SK-N-SH treated with all-trans-retinoic acid at 6 μM for 48 hours (cell line): ENCODE measurements around the gene TGM3.

Experiments used
- ATAC-seq: fragments of 200-7000 bp; cut with Tn5 transposase; 3 replicates; pipeline ENCODE4 v1.9.1; 2020; ENCODE audit warnings: mild to moderate bottlenecking, moderate library complexity
- ARNTL ChIP-seq: fragments of 450-650 bp; formaldehyde crosslinking; IDR thresholded peaks from 2 replicates; pipeline ENCODE4 v1.5.0; 2020; ENCODE audit warnings: low read depth, mild to moderate bottlenecking, moderate library complexity, borderline replicate concordance
- BACH2 ChIP-seq: fragments of 250-450 bp; sonication (Bioruptor Pico); IDR thresholded peaks from 2 replicates; pipeline ENCODE4 v1.9.0; 2021; ENCODE audit warnings: mild to moderate bottlenecking, borderline replicate concordance
- CSDC2 ChIP-seq: fragments of 250-450 bp; sonication (Bioruptor Pico); IDR thresholded peaks from 2 replicates; pipeline ENCODE4 v1.5.0; 2020; ENCODE audit warnings: mild to moderate bottlenecking, moderate library complexity
- PPARA ChIP-seq: fragments of 250-450 bp; sonication (Bioruptor Pico); IDR thresholded peaks from 2 replicates; pipeline ENCODE4 v1.5.0; 2020; ENCODE audit warnings: mild to moderate bottlenecking, borderline replicate concordance
- RARB ChIP-seq: fragments of 250-450 bp; sonication (Bioruptor Pico); IDR thresholded peaks from 2 replicates; pipeline ENCODE4 v1.8.0; 2021; ENCODE audit warnings: mild to moderate bottlenecking, moderate library complexity
- TCF4 ChIP-seq: fragments of 250-450 bp; sonication (Bioruptor Pico); IDR thresholded peaks from 2 replicates; pipeline ENCODE4 v1.8.0; 2021; ENCODE audit warnings: mild to moderate bottlenecking, moderate library complexity, borderline replicate concordance
- TOX ChIP-seq: fragments of 250-450 bp; sonication (Bioruptor Pico); IDR thresholded peaks from 2 replicates; pipeline ENCODE4 v1.8.0; 2021; ENCODE audit warnings: mild to moderate bottlenecking, moderate library complexity, borderline replicate concordance
- ZC3H10 ChIP-seq: fragments of 250-450 bp; sonication (Bioruptor Pico); IDR thresholded peaks from 2 replicates; pipeline ENCODE4 v1.5.1; 2021; ENCODE audit warnings: mild to moderate bottlenecking, moderate library complexity
- ZFP3 ChIP-seq: fragments of 250-450 bp; sonication (Bioruptor Pico); IDR thresholded peaks from 2 replicates; pipeline ENCODE4 v1.5.0; 2020; ENCODE audit warnings: mild to moderate bottlenecking, moderate library complexity
- ZFP30 ChIP-seq: fragments of 450-650 bp; formaldehyde crosslinking; IDR thresholded peaks from 2 replicates; pipeline ENCODE4 v1.5.0; 2022; ENCODE audit warnings: mild to moderate bottlenecking, moderate library complexity
- ZNF565 ChIP-seq: fragments of 450-650 bp; formaldehyde crosslinking; conservative IDR thresholded peaks from 2 replicates; pipeline ENCODE4 v1.5.0; 2020; ENCODE audit warnings: low read depth, mild to moderate bottlenecking, moderate library complexity
- ZNF8 ChIP-seq: fragments of 450-650 bp; formaldehyde crosslinking; IDR thresholded peaks from 2 replicates; pipeline ENCODE4 v1.5.0; 2020; ENCODE audit warnings: mild to moderate bottlenecking, moderate library complexity
- TF ChIP-seq, protein P1 (sequence below): fragments of 250-450 bp; sonication (Bioruptor Pico); IDR thresholded peaks from 2 replicates; pipeline ENCODE4 v1.8.0; 2020; ENCODE audit warnings: mild to moderate bottlenecking, moderate library complexity, borderline replicate concordance
- TF ChIP-seq, protein P2 (sequence below): fragments of 250-450 bp; sonication (Bioruptor Pico); IDR thresholded peaks from 2 replicates; pipeline ENCODE4 v1.5.1; 2020; ENCODE audit warnings: low read depth, mild to moderate bottlenecking, moderate library complexity
- TF ChIP-seq, protein P3 (sequence below): fragments of 250-450 bp; sonication (Bioruptor Pico); IDR thresholded peaks from 2 replicates; pipeline ENCODE4 v1.5.1; 2021; ENCODE audit warnings: mild to moderate bottlenecking, moderate library complexity
- TF ChIP-seq, protein P4 (sequence below): fragments of 250-450 bp; sonication (Bioruptor Pico); IDR thresholded peaks from 2 replicates; pipeline ENCODE4 v1.8.0; 2021; ENCODE audit warnings: low read depth, mild to moderate bottlenecking, moderate library complexity, borderline replicate concordance
- TF ChIP-seq, protein P5 (sequence below): fragments of 250-450 bp; sonication (Bioruptor Pico); IDR thresholded peaks from 2 replicates; pipeline ENCODE4 v1.5.0; 2020; ENCODE audit warnings: mild to moderate bottlenecking, moderate library complexity

TGM3 gene

DNA sequence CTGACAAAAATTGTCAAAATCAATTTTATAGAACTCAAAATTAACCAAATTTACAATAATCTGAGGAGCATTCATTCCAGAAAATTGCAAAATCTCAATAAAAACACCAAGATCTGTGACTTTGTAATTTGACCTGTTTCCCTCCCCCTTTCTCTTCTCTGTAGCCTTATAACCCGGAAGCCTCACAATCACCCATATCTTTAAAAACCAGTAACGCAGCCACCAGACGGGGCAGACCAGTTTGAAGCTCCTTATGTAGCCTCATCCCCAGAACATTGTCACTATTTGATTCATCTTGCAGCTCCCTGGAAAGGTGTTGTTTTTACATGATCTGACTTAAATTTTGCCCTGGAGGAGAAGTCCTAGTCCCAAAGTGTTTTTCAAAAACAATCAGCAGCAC is 57.4 kb downstream of the TGM3 start:
- TF ChIP-seq ZFP30 (no peak), ZC3H10 (CRISPR knock-in tag) (no peak), TOX (CRISPR knock-in tag) (no peak), BACH2 (no peak), RARB (no peak), TCF4 (CRISPR knock-in tag) (no peak), CSDC2 (CRISPR knock-in tag) (no peak)
- TF ChIP-seq, protein P1, sequence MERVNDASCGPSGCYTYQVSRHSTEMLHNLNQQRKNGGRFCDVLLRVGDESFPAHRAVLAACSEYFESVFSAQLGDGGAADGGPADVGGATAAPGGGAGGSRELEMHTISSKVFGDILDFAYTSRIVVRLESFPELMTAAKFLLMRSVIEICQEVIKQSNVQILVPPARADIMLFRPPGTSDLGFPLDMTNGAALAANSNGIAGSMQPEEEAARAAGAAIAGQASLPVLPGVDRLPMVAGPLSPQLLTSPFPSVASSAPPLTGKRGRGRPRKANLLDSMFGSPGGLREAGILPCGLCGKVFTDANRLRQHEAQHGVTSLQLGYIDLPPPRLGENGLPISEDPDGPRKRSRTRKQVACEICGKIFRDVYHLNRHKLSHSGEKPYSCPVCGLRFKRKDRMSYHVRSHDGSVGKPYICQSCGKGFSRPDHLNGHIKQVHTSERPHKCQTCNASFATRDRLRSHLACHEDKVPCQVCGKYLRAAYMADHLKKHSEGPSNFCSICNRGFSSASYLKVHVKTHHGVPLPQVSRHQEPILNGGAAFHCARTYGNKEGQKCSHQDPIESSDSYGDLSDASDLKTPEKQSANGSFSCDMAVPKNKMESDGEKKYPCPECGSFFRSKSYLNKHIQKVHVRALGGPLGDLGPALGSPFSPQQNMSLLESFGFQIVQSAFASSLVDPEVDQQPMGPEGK: no peak
- TF ChIP-seq, protein P2, sequence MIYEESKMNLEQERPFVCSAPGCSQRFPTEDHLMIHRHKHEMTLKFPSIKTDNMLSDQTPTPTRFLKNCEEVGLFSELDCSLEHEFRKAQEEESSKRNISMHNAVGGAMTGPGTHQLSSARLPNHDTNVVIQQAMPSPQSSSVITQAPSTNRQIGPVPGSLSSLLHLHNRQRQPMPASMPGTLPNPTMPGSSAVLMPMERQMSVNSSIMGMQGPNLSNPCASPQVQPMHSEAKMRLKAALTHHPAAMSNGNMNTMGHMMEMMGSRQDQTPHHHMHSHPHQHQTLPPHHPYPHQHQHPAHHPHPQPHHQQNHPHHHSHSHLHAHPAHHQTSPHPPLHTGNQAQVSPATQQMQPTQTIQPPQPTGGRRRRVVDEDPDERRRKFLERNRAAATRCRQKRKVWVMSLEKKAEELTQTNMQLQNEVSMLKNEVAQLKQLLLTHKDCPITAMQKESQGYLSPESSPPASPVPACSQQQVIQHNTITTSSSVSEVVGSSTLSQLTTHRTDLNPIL: no peak
- TF ChIP-seq, protein P3, sequence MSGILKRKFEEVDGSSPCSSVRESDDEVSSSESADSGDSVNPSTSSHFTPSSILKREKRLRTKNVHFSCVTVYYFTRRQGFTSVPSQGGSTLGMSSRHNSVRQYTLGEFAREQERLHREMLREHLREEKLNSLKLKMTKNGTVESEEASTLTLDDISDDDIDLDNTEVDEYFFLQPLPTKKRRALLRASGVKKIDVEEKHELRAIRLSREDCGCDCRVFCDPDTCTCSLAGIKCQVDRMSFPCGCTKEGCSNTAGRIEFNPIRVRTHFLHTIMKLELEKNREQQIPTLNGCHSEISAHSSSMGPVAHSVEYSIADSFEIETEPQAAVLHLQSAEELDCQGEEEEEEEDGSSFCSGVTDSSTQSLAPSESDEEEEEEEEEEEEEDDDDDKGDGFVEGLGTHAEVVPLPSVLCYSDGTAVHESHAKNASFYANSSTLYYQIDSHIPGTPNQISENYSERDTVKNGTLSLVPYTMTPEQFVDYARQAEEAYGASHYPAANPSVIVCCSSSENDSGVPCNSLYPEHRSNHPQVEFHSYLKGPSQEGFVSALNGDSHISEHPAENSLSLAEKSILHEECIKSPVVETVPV: no peak
- TF ChIP-seq, protein P4, sequence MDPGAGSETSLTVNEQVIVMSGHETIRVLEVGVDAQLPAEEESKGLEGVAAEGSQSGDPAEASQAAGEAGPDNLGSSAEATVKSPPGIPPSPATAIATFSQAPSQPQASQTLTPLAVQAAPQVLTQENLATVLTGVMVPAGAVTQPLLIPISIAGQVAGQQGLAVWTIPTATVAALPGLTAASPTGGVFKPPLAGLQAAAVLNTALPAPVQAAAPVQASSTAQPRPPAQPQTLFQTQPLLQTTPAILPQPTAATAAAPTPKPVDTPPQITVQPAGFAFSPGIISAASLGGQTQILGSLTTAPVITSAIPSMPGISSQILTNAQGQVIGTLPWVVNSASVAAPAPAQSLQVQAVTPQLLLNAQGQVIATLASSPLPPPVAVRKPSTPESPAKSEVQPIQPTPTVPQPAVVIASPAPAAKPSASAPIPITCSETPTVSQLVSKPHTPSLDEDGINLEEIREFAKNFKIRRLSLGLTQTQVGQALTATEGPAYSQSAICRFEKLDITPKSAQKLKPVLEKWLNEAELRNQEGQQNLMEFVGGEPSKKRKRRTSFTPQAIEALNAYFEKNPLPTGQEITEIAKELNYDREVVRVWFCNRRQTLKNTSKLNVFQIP: no peak
- TF ChIP-seq, protein P5, sequence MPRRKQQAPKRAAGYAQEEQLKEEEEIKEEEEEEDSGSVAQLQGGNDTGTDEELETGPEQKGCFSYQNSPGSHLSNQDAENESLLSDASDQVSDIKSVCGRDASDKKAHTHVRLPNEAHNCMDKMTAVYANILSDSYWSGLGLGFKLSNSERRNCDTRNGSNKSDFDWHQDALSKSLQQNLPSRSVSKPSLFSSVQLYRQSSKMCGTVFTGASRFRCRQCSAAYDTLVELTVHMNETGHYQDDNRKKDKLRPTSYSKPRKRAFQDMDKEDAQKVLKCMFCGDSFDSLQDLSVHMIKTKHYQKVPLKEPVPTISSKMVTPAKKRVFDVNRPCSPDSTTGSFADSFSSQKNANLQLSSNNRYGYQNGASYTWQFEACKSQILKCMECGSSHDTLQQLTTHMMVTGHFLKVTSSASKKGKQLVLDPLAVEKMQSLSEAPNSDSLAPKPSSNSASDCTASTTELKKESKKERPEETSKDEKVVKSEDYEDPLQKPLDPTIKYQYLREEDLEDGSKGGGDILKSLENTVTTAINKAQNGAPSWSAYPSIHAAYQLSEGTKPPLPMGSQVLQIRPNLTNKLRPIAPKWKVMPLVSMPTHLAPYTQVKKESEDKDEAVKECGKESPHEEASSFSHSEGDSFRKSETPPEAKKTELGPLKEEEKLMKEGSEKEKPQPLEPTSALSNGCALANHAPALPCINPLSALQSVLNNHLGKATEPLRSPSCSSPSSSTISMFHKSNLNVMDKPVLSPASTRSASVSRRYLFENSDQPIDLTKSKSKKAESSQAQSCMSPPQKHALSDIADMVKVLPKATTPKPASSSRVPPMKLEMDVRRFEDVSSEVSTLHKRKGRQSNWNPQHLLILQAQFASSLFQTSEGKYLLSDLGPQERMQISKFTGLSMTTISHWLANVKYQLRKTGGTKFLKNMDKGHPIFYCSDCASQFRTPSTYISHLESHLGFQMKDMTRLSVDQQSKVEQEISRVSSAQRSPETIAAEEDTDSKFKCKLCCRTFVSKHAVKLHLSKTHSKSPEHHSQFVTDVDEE (CRISPR knock-in tag): no peak
- no peak for ATAC-seq

DNA sequence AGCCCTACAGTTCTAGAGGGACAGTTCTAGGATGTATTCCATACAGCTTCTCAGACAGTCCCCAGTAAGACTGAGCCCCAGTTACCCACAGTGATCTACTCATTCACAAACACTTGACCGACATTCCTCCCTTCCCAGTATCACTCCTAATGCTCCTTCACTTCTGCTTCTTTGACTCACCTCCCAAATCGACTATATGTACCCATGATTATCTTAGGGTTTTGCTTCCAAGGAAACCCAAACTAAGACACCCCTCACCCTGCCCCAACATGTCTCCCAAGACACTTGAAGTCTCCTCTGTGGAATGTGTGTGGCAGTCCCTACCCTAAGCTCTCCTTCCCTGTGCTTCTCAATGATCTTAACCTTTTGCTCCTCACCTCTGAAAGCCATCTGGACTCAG is 61.3 kb downstream of the TGM3 start:
- TF ChIP-seq TOX (CRISPR knock-in tag) (no peak), ZFP30 (no peak), PPARA (CRISPR knock-in tag) (no peak), CSDC2 (CRISPR knock-in tag) (no peak), ARNTL (CRISPR knock-in tag) (no peak), ZFP3 (no peak), ZNF8 (CRISPR knock-in tag) (no peak), ZNF565 (no peak)
- TF ChIP-seq, protein P1: no peak
- TF ChIP-seq, protein P4: no peak
- TF ChIP-seq, protein P3: no peak
- no peak for ATAC-seq
